Gastroesophageal sphincter (tissue), 4 donors: ENCODE results near the gene STK35. TPM values are rescaled to one million over a fixed set of nuclear protein-coding genes. Genes with fewer than 3 reads are reported as not detected.

Experiments used
- ATAC-seq: fragments of 150-250 bp; one replicate; pipeline ENCODE4 v1.9.1; 2016; ENCODE audit warnings: mild to moderate bottlenecking, moderate library complexity
- H3K27ac ChIP-seq, 4 donors: fragments of 200-600 bp; sonication (generic) in 3 of 4; 1 replicate in 3 of 4; 2 replicates in 1 of 4; pipeline ENCODE4 v1.5.1; 2016 to 2019
- H3K27me3 ChIP-seq: fragments of 200-600 bp; sonication (generic); one replicate; pipeline ENCODE4 v1.5.1; 2019
- H3K36me3 ChIP-seq, 2 donors: fragments of 200-600 bp; sonication (generic); one replicate each; pipeline ENCODE4 v1.5.1; 2019; ENCODE audit warnings: control low read depth in 1 of 2
- H3K4me1 ChIP-seq, 3 donors: fragments of 200-600 bp; sonication (generic); 1 replicate in 2 of 3; 2 replicates in 1 of 3; pipeline ENCODE4 v1.5.1; 2016 to 2019; ENCODE audit warnings: control low read depth in 2 of 3
- H3K4me3 ChIP-seq, 2 donors: fragments of 200-600 bp; sonication (generic); one replicate each; pipeline ENCODE4 v1.5.1; 2019; ENCODE audit warnings: mild to moderate bottlenecking in 1 of 2, moderate library complexity in 1 of 2
- H3K9me3 ChIP-seq, 3 donors: fragments of 200-600 bp; sonication (generic); one replicate each; pipeline ENCODE4 v1.5.1; 2017 to 2019; ENCODE audit warnings: control low read depth in 2 of 3
- CTCF ChIP-seq, 4 experiments: fragments of 200-600 bp in 2 of 4; fragments of 450-650 bp in 2 of 4; sonication (generic) in 1 of 4; IDR thresholded peaks; one replicate each; pipeline ENCODE4 v1.5.1; 2017 to 2019; ENCODE audit warnings: antibody characterized with exemption in 4 of 4, mild to moderate bottlenecking in 2 of 4, moderate library complexity in 2 of 4
- EP300 ChIP-seq: sonication (generic); formaldehyde crosslinking; IDR thresholded peaks from one replicate; pipeline ENCODE4 v1.6.1; 2017; ENCODE audit warnings: antibody characterized with exemption, mild to moderate bottlenecking
- POLR2A ChIP-seq, 2 donors: fragments of 450-650 bp; IDR thresholded peaks; one replicate each; pipeline ENCODE4 v1.6.1; 2017; ENCODE audit warnings: antibody characterized with exemption in 2 of 2, mild to moderate bottlenecking in 2 of 2, moderate library complexity in 1 of 2
- POLR2AphosphoS5 ChIP-seq: sonication (generic); formaldehyde crosslinking; IDR thresholded peaks from one replicate; pipeline ENCODE4 v1.6.1; 2017; ENCODE audit warnings: antibody characterized with exemption
- WGBS, 2 donors: methylation state at CpG; one replicate each; pipeline ENCODE4 v1.1.5; 2018; ENCODE audit warnings: low coverage in 1 of 2; 5-methylcytosine and 5-hydroxymethylcytosine counted together
- total RNA-seq, 4 donors: library from RNA; depleted of rRNA; stranded (reverse); fragments of >200 nt; gene quantifications; one replicate each; pipeline ENCODE4 v1.1.0, GENCODE V29; 2016

STK35 gene
- total RNA-seq, 4 donors from 2014 or later: 18.3 to 24.6 (median 20.4) TPM

DNA sequence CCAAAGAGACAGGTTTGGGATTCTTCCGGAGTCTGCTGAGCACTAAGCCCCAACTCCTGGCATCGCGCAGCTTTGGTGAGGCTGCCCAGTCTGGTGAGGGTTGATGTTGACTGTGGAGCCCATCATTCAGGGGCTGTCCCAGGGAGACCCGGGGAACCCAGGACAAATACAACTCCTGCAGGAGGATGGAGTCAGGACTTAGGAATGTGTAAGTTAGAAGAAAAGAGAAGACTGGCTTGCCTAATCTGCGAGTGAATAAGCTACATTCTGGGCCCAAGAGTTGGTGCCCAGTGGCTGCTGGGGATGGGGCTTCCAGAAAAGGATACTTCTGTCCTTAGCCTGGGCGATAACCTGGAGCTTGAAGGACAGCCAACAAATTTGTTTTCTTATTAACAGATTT, 47.9 kb downstream of the STK35 start:
- Histone ChIP-seq H3K4me3 (no peak overlapping the region), H3K27ac (no peak overlapping the region), H3K9me3 (no peaks in the 10 kb centered on the region), H3K27me3 (no peaks in the 10 kb centered on the region), H3K4me1 (peaks cover 0 to 16% (median 4%) of the 10 kb centered on the region in 3 donors), H3K36me3 (peaks cover 0 to 51% of the 10 kb centered on the region in 2 donors)
- no peak for ATAC-seq
- TF ChIP-seq POLR2A (IDR thresholded peaks at IDR 0.05) (no peak), EP300 (no peak), CTCF (IDR thresholded peaks at IDR 0.05) (no peak), POLR2AphosphoS5 (no peak)
- 100% methylated on average over 2 of the region's 6 CpGs for WGBS, 2 donors

- Histone ChIP-seq H3K27ac (no peak overlapping the region), H3K36me3 (peaks cover 0 to 40% of the 10 kb centered on the region in 2 donors), H3K4me3 (no peak overlapping the region), H3K4me1 (peaks cover 0 to 16% (median 4%) of the 10 kb centered on the region in 3 donors), H3K27me3 (no peaks in the 10 kb centered on the region), H3K9me3 (no peaks in the 10 kb centered on the region)
- 60% methylated on average over 1 of the region's 6 CpGs; no CpG with 5 or more reads in 1 of the 2 donors for WGBS, 2 donors
- ATAC-seq: no peak
- TF ChIP-seq POLR2AphosphoS5: no peak
- no peak for TF ChIP-seq EP300
- no peak for TF ChIP-seq CTCF (IDR thresholded peaks at IDR 0.05)
- no peak for TF ChIP-seq POLR2A (IDR thresholded peaks at IDR 0.05)
Measured at GRCh38 chr20:2150660-2151059, 49.0 kb downstream of the STK35 start.

GRCh38 chr20:2151858-2152281, 50.2 kb downstream of the STK35 start:
- Histone ChIP-seq H3K36me3 (peaks cover 0 to 27% of the 10 kb centered on the region in 2 donors), H3K27me3 (no peaks in the 10 kb centered on the region), H3K27ac (no peak overlapping the region), H3K4me3 (no peak overlapping the region), H3K9me3 (no peaks in the 10 kb centered on the region), H3K4me1 (peaks cover 0 to 16% (median 4%) of the 10 kb centered on the region in 3 donors)
- TF ChIP-seq POLR2A (IDR thresholded peaks at IDR 0.05) (no peak), POLR2AphosphoS5 (no peak), EP300 (no peak), CTCF (IDR thresholded peaks at IDR 0.05) (no peak)
- WGBS, 2 donors: 47 to 61% methylated on average over 2 to 3 of the region's 3 CpGs
- ATAC-seq: no peak

- Histone ChIP-seq H3K36me3 (peaks cover 0 to 23% of the 10 kb centered on the region in 2 donors), H3K27me3 (no peaks in the 10 kb centered on the region), H3K27ac (no peak overlapping the region), H3K9me3 (no peaks in the 10 kb centered on the region), H3K4me3 (no peak overlapping the region), H3K4me1 (peaks cover 0 to 16% (median 4%) of the 10 kb centered on the region in 3 donors)
- 71% methylated on average over 1 of the region's 3 CpGs; no CpG with 5 or more reads in 1 of the 2 donors for WGBS, 2 donors
- ATAC-seq: no peak
- no peak for TF ChIP-seq POLR2AphosphoS5
- TF ChIP-seq CTCF (IDR thresholded peaks at IDR 0.05): no peak
- TF ChIP-seq EP300: no peak
- no peak for TF ChIP-seq POLR2A (IDR thresholded peaks at IDR 0.05)
Measured at GRCh38 chr20:2152317-2152716, 50.7 kb downstream of the STK35 start.

DNA sequence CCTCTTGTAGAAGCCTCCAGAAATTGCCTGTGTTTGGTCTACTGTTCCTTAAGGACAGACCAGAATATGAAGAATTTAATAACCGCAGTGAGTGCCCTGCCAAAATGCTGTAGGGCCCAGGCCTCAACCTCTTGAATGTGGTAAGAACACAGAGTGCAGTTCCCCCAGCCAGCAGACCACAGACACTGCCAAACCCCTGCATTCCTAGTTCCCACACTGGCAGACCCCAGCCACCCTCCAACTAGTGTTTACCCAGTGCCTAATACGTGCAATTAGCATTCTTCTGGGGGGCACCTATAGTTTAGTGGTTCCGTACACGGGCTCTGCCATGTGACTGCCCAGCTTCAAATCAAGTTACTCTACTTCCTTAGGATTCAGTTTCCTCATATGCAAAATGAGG, 51.7 kb downstream of the STK35 start:
- Histone ChIP-seq H3K27ac (no peak overlapping the region), H3K4me1 (peaks cover 0 to 16% (median 4%) of the 10 kb centered on the region in 3 donors), H3K36me3 (peaks cover 0 to 13% of the 10 kb centered on the region in 2 donors), H3K27me3 (no peaks in the 10 kb centered on the region), H3K9me3 (no peaks in the 10 kb centered on the region), H3K4me3 (no peak overlapping the region)
- no peak for TF ChIP-seq CTCF (IDR thresholded peaks at IDR 0.05)
- no peak for TF ChIP-seq POLR2A (IDR thresholded peaks at IDR 0.05)
- no peak for TF ChIP-seq EP300
- TF ChIP-seq POLR2AphosphoS5: no peak
- ATAC-seq: no peak
- WGBS, 2 donors: 92 to 100% methylated on average over 1 to 2 of the region's 4 CpGs
